GM12891 (cell line): ENCODE measurements around the gene PCNX2.

Experiments
- POLR2A ChIP-seq: IDR thresholded peaks from 2 replicates; pipeline ENCODE4 v1.6.1; 2011; ENCODE audit warnings: low read depth, low read length, control low read depth
- TAF1 ChIP-seq: IDR thresholded peaks from 2 replicates; pipeline ENCODE4 v1.6.1; 2011; ENCODE audit warnings: low read depth, low read length, control low read depth

- TF ChIP-seq TAF1 (no peak), POLR2A (no peak)
These were observed 339.4 kb downstream of the PCNX2 start for GRCh38 chr1:232956081-232956480.
